Fibroblast of lung (primary cell): ENCODE data around the gene SLIT2.

Experiments
- CTCF ChIP-seq, 2 donors: IDR thresholded peaks in 1 of 2; conservative IDR thresholded peaks in 1 of 2; 1 replicate in 1 of 2; 2 replicates in 1 of 2; pipeline ENCODE4 v1.5.1; 2011 to 2012; ENCODE audit warnings: low read length in 2 of 2, control low read depth in 1 of 2, inconsistent platforms in 1 of 2, low read depth in 1 of 2, mild to moderate bottlenecking in 1 of 2
- EZH2 ChIP-seq: IDR thresholded peaks from 2 replicates; pipeline ENCODE4 v1.5.1; 2012; ENCODE audit warnings: low read length, control low read depth, mild to moderate bottlenecking; ENCODE audit errors: missing control alignments

DNA sequence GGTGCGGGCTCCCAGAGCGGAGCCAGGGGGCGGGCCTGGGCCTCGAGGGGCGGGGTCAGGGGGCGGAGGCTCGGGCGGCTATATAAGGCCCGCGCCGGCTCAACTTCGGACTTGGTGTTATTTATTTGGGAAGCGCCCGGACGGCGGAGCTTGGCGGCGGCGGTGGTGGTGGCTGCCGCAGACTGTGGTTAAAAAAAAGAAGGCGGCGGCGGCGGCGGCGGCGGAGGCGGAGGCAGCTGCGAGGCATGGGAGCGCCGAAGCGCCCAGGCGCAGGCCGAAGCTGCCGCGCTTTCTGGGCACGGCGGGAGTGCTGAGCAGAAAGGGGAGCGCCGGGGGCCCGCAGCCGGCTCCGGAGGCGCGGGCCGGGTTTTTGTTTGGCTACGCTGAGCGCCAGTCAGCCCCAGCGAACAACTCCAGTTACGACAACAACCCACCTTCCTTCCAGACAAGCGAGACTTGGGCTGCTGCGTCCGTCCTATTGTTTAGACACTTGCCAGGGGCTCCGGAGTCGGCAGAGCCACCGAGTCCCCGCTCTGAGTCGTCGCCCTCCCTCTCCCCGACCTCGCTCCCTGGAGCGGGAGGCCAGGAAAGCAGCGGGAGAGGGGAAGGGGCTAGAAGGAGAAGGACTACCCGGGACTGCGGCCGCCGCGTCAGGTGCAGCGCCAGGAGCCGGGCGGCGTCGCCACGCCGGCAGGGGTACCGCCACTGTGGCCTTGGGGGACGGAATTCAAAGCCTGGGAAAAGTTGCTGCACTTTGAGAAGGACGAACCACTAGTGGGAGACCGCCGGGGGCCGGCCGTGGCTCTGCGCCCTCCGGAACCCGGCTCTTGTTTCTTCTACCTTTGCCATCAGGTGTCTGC, at the start of gene SLIT2:
- TF ChIP-seq EZH2 (no peak), CTCF (conservative IDR thresholded peaks at IDR 0.05 in 1 of 2, IDR thresholded peaks at IDR 0.05 in 1 of 2; ENCODE audit: low read depth in 1 of 2, low read length in 2 of 2) (no peak)
